Measurements from ENCODE around the gene NTNG2.

Gene NTNG2

DNA sequence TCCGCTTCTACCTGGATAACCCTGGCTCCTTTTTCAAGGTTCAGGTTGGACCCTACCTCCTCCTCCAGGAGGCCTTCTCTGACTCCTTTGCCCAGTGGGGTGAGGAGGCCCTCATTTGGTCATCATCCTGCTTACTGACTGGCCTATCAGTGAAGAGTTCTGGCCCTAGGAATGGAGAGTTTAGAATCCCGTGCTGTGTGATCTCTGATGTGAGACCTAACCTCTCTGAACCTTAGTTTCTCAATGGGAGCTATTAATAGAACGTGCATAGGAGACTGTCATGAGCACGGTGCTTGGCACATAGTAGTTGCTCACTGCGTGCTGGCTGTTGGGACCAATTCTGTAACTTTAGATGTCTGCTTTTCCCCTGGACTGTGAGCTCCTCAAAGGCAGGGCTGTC lies 10.3 kb downstream of the NTNG2 start:
- no peak for DNase-seq (ENCODE audit: low spot score)

DNA sequence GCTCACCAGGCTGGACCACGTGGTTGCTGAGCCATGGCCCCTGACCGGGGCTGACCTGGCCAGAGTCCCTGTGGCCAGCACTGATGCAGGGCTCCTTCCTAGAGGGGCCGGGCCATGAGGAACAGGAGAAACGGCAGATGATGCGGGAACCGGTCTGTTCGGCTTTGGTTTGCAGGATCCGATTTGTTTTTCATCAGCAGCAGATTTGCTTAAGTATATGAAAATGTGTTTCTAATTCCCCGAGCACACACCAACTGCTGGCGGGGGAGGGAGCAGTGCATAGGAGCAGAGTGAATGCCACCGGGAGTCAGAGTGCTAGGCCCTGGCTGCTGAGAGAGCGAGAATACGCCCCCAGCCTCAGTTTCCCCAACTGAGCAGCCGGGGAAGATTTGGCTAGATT lies 13.6 kb downstream of the NTNG2 start:
- peak; percentile 12 for DNase-seq (ENCODE audit: low spot score)

DNA sequence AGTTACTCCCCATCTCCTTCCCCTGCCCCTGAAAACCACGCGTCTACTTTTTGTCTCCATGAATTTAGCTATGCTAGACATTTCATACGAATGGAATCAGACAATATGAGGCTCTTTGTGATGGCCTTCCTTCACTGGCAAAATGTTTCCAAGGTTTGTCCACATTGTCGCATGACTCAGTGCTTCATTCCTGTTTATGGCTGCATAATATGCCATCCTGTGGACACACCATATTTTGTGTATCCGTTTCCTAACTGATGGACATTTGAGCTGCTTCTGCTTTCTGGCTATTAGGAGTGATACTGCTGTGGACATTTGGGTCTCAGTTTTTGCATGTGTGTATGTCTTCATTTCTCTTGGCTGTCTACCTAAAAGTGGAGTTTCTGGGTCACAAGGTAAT lies 14.5 kb downstream of the NTNG2 start:
- no peak for DNase-seq (ENCODE audit: low spot score)

DNA sequence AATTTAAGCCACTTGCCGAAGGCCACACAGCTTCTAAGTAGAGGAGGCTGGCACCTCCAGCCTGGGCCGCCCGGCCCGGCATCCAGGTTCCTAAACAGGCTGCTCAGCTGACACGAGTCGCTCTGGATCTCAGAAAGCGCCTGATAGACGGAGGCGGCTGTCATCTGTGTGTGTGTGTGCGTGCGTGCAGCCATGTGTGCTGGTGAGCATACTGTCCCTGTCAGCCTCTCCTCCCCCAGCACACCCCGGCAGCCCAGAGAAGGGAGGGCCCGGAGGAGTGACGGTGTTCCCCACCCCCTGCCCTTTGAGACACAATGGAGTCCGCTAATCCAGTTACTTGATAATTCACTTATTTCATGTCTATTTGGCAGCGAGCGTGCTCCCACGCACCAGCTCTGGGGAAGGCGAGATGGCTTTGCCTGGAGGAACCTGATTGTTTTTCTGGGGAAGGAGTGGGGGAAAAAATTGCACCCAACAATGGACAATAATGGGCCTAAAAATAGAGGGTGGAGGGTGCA lies 20.0 kb downstream of the NTNG2 start:
- DNase-seq (ENCODE audit: low spot score): peak; percentile 43

DNA sequence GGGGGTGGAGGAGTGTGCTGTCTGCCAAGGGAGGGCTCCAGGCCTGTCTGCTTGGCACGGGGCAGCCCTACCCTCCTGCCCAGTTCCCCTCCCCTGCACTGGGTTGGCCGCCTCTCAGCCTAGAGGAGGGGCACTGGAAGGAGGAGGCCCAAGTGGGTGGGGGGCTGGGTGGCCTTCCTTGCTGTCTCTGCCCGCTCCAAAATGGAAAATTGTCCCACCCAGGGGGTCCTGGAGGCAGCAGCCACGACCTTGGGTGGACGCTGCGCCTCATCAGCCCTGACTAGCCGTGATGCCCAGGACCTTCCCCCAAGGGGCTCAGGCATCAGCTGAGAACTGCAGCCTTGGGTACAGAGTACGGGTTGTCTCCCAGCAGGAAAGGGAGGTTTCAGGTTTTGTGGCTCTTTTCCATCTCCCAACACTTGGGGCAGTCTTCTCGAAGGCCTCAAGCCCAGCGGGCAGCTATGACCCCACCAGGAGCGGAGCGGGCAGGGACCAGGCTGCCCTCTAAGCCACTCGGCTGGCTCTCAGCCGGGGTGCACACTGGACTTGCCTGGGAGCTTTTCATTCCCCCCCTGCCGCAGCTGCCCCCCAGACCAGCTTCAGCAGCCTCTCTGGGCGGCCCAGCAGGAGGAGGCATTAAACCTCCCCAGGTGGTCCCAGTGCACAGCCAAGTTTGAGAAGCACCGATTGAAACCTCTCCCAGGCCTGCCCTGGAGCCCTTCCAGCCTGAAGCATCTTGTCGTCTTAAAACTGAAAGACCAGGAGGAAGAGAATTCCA lies 20.6 kb downstream of the NTNG2 start:
- DNase-seq (ENCODE audit: low spot score): no peak

DNA sequence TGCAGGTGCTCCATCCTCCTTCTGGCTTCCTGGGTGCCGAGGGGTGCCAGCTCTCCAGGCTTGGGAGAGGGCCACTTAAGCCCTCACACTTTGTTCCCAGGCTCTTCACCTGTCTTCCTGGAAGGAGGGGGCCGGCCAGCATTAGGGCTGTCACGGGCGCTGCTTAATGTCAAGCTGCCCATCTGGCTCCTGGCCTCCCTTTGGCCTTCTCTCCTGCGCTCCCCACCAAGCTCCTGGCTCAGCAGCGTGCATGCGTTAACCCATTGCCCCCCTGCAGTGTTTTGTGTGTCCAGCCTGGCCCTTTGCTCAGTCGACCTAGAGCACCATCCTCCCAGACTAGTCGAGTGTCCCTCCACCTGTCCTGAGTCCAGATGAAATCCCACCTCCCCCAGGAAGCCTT lies 21.3 kb downstream of the NTNG2 start:
- DNase-seq (ENCODE audit: low spot score): no peak

DNA sequence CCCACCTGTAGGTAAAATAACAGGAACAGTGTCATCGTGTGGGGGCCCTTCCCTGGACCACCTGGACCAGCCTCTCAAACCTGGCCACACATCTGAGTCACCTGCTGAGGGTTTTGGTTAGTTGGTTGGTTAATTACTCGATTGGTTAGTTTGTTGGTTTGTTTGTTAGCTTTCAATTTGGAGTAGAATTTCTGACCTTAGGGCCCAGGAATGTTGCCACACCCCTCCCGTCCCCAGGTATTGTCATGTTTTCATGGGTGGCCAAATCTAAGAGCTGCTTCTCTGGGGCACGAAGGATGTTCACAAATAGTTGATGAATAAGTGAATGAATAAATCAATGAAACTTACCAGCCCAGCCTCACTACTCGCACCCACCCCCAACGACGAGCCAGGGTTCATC lies 21.9 kb downstream of the NTNG2 start:
- no peak for DNase-seq (ENCODE audit: low spot score)

DNA sequence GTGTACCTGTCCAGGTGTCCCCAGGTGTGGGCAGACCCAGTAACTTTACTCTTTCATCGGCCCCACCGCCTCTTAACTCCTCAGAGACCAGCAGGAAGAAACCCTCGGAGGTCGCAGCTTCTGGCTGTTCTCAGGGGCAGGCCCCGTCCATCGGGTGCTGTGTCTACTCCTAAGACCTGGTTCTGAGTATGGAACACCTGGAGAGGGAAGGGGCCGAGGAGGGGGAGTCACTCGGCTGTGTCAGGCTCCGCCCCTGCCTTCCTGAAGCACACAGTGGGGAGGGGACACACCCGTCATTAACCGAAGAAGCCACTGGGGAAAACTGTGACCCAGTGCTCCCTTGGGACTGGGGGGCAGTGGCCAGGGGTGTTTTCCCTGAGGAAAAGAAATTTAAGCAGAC lies 22.3 kb downstream of the NTNG2 start:
- no peak for DNase-seq (ENCODE audit: low spot score)

DNA sequence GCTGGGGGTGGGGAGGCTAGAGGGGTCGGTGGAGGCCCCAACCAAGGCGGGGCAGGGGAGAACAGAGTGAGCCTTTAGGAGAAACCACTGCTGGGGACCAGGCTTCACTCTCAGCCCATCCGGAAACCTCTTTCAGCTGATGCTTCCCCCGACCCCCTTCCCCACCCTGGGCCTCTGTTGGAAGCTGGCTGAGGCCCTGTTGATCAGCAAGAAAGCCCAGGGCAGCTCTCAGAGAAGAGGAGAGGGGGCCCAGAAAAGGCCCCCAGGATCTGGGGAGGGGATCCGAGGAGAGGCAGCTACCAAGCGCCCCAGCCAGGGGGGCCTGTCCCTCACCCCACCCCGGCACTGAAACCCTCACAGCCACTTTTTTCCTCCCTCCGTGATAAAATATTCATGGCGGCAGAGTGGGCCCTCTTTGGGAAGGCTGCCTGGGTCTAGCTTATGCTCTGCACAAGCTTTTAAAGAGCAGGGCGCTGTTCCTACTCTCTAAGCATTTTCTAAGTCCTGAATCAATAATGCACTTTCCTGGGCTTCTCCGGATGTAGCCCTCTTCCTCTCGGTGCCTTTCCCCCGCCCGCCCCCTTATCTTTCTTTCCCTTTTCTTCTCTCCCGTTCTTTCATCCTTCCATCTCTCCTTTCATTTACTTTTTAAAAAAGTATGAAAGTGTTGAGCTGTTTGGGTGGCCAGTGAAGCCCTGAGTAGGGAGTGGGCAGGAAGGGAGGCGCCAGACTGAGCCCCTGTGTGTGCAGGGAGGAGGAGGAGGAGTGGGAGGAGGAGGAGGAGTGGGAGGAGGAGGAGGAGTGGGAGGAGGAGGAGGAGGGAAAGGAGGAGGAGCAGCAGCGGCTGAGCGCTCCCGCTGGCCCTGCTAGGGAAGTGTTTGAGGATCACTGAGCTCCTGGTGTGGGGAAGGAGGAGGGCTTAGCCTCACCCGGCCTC lies 23.5 kb downstream of the NTNG2 start:
- no peak for DNase-seq (ENCODE audit: low spot score)

DNA sequence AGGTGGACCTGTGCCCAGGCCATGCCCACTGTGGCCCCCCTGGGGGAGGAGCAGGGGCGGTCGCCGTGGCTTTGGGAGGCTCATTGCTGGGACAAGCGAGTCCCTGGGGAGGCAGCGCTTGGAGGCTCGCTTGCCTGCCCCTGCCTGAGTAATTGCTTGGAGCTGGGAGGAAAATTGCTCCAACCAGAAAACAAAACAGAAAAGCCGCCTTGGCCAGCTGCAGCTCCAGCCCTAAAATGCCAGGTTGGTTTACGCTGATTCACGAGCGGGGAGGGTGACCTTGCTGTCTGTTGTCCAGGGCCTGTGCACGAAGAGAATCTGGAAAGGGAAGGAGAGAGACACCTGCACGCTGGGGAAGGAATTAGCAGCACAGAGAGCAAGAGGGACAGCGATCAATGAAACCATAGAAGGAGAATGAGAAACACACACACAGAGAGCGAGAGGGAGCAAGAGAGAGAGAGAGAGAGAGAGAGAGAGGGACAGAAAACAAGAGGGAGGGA lies 25.3 kb downstream of the NTNG2 start:
- no peak for DNase-seq (ENCODE audit: low spot score)

DNA sequence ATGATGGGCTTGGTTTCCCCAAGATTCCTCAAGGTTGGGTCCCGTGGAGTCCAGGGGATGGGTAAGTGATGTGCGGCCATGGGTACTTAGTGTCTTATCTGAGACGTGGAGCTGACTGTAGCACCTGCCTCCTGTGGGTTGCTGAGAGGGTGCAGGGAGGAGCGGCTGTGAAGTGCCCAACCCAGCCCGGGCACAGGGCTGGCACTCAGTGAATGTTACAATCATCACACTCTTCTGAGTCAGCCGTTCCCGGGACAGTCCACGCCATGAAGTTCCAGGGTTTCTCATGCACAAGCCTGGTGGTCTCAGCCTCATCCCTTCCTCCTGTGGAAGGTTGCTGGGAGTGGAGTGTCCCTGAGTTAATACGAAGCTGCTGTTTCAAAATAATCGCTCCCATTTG lies 29.1 kb downstream of the NTNG2 start:
- no peak for DNase-seq (ENCODE audit: low spot score)

DNA sequence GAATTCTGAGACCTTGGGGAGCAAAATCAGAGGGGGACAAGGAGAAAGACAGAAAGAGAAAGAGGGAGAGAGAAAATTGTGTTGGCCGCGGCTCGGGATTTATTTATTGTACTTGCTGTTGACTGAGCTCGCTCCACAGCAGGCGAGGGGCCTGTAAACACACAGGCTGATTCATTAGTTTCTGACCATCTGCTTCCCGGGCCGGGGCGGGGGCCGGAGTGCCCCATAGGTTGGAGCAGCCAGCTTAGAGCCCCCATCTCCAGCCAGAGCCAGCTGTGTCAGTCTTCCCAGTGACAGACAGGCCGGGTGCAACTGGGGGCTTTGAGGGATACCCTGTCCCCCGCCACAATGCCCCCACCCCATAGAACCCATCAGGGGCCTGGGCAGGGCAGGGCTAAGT lies 30.9 kb downstream of the NTNG2 start:
- no peak for DNase-seq (ENCODE audit: low spot score)

DNA sequence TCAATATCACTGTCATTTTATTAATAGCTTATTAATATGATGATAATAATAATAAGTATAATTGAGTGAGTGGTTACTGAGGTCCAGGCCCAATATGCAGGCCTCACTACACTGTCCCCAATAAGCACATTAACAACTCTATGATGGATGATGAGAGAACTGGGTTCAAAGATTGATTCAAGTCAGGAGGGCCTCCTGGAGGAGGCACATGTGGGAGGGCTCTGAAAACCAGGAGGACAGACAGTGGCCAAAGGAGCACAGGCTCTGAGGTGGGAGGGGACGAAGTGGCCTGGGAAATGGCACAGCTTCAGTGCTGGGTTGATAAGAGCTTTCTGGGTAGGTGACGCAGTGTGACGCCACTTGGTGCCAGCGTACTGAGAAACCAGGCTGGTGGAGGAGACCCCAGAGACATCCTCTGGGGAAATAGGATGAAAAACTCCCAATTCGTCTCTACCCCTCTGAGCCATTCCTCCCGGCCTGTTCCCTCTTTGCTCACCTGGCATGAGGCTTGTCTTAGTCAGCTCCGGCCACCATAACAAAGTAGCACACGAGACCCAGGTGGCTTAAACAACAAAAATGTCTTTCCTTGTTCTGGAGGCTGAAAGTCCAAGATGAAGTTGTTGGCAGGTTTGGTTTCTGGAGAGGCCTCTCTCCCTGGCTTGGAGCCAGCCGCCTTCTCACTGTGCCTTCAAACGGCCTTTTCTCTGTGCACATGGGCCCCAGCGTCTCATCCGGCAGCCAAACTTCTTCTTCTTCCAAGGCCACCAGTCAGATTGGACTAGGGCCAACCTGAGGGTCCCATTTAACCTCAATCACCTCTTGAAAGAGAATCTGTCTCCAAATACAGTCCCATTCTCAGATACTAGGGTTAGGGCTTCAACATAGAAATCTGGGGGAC lies 31.6 kb downstream of the NTNG2 start:
- no peak for DNase-seq (ENCODE audit: low spot score)

DNA sequence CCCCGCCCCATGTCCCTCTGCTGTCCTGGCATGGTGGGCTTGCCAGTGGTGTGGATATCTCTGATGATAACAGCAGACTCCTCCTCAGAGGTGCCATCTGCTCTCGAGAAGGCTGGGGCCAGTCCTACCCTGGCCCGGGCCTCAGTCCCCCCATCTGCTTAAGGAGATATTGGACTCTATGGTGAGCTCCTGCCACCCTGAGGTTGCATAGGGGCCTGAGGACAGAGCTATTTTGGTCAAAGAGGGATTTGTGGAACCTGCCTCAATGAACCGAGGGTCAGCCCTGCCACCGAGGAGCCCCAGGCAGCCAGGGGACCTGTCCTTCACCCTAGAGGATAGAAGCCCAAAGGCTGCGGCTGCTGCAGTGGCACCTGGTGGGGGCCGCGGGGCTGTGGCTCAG lies 32.6 kb downstream of the NTNG2 start:
- DNase-seq (ENCODE audit: low spot score): no peak

DNA sequence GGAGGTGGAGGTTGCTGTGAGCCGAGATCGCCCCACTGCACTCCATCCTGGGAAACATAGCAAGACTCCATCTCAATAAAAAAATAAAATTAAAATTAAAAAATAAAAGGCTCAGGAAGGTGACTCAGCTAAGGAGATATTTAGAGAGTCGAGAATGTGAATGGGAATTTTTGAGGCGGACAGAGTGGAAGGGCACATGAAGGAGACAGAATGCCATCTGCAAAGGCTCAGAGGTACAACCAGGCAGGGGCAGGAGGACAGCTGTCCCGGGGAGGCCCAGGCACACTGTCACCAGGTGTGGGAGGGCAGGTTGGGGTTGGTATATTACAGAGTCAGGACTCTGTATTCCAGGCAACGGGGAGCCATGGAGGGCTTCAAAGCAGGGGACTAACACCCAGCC lies 35.5 kb downstream of the NTNG2 start:
- no peak for DNase-seq (ENCODE audit: low spot score)

DNA sequence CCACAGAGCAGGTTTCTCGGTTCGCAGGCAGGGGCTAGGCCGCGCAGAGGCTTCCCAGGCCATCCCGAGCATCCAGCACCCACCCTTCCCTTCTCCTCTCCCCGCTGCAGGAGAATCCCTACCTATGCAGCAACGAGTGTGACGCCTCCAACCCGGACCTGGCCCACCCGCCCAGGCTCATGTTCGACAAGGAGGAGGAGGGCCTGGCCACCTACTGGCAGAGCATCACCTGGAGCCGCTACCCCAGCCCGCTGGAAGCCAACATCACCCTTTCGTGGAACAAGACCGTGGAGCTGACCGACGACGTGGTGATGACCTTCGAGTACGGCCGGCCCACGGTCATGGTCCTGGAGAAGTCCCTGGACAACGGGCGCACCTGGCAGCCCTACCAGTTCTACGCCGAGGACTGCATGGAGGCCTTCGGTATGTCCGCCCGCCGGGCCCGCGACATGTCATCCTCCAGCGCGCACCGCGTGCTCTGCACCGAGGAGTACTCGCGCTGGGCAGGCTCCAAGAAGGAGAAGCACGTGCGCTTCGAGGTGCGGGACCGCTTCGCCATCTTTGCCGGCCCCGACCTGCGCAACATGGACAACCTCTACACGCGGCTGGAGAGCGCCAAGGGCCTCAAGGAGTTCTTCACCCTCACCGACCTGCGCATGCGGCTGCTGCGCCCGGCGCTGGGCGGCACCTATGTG lies 36.1 kb downstream of the NTNG2 start:
- DNase-seq (ENCODE audit: low spot score): no peak

DNA sequence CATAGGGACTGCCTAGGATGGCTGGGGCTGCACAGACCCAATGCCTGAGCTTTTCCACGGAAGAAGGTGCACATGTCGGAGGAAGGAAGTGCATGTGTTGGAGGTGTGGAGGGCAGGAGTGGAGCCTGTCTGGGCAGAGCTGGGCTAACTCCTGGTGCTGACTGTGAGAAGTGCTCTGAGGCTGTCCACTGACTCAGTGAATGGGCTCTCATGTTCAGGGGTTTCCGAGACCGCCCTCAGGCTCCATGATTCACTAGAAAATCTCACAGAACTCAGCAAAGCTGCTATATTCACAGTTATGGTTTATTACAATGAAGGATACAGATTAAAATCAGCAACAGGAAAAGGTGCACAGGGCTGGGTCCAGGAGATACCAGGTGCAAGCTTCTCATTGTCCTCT lies 37.2 kb downstream of the NTNG2 start:
- DNase-seq (ENCODE audit: low spot score): no peak

DNA sequence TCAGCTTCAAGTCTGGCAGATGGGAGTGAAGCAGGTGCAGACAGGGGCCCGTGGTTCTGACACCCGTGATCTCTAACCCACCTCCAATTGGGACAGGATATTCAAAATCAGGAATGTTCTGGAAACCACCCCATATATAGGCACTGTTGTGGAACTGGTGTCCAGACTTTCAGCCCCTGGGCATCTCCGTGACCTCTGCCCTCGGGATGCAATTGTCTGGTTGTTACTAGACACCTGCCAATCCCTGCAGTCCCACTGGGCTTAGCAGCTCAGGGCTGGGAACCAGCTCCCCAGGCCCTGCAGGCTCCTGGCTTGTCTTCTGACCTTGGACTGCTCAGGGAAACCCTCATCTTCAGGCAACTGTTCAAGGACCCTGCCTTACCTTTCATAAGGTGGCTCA lies 38.8 kb downstream of the NTNG2 start:
- DNase-seq (ENCODE audit: low spot score): no peak

DNA sequence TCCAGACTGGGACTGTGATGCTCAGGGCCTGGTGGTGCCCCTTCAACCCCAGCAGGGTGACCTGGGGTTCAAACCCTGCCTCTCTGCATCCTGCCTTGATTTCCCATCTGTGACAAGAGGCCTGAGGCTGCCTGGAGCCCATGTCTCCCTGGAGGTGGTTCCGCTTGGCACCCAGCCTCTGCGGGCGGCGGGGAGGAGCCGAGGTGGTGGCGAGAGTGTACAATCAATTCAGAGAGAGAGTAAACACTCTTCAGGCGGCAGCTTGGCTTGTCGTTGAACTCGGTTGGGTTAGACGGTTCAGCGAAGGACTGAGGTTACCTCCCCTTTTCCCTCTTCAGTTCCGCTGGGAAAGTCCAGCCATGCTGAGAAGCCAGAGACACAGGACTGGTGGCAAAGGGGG lies 39.3 kb downstream of the NTNG2 start:
- no peak for DNase-seq (ENCODE audit: low spot score)

DNA sequence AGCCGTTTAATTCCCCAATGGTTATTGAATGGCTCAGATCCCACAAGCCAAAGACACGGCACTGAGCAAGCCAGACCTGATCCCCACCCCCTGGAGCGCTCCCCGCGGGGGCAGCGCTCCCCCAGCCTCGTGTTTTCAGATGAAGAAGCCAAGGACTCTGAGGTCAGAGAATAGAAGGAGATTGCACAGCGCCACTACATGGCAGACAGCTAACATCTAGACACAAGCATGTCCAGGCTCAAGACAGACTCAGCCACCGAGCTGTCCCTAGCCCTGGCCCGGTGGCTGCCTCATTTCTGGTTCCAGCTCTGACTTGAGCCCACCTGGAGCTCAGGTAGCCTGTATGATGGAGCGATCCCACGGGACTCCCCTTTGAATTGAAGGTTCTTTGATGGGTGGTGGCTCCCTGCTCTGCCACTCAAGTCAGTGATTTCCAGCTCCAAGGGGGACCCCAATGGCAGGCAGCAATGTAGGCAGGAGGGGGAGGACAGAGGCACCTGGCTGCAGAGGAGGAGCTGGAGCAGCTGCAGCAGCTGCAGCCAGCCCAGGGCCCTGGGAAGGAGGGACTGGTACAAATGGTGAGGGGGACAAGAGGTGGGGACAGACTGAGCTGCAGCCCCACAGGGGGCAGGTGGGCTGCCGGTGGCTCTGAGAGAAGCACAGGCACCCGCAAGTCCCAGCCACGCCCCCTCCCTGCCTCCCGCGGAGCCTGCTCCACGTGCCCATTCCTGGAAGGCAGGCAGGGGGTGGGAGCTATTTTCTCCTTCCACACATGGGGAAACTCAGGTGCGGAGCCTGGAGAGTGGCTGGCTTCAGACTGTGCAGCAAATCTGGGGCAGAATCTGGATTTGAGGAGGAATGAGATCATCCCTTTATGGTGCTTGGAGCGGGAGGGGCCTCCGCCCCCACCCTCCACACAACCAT lies 40.2 kb downstream of the NTNG2 start:
- no peak for DNase-seq (ENCODE audit: low spot score)
